SU-DHL-6 (cell line): ENCODE data around the gene ADCY3.

Source experiments
- CTCF ChIP-seq: fragments of 200-600 bp; sonication (generic); IDR thresholded peaks from one replicate; pipeline ENCODE4 v1.5.1; 2017; ENCODE audit warnings: antibody characterized with exemption, mild to moderate bottlenecking, low read length, moderate library complexity; ENCODE audit not compliant: insufficient read depth, poor library complexity, severe bottlenecking
- EZH2phosphoT487 ChIP-seq: fragments of 200-600 bp; sonication (generic), shearing (Covaris generic); conservative IDR thresholded peaks from 2 replicates; pipeline ENCODE4 v1.6.1; 2018; ENCODE audit warnings: mild to moderate bottlenecking, antibody characterized with exemption, low read length, moderate library complexity, mixed read lengths

- peak; percentile 36 for TF ChIP-seq CTCF
- no peak for TF ChIP-seq EZH2phosphoT487
These were observed 94.8 kb downstream of the ADCY3 start for GRCh38 chr2:24824966-24825882.
